ENCODE data around the gene ZNF724.

The ZNF724 gene

DNA sequence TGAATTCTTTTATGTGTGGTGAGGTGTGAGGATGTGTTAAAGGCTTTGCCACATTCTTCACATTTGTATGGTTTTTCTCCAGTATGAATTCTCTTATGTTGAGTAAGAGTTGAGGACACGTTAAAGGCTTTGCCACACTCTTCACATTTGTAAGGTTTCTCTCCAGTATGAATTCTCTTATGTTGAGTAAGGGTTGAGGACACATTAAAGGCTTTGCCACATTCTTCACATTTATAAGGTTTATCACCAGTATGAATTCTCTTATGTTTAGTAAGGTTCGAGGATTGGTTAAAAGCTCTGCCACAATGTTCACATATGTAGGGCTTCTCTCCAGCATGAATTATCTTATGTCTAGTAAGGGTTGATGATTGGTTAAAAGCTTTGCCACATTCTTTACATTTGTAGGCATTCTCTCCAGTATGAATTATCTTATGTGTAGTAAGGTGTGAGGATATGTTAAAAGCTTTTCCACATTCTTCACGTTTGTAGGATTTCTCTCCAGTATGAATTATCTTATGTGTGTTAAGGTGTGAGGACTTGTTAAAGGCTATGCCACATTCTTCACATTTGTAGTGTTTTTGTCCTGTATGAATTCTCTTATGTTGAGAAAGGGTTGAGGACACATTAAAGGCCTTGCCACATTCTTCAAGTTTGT, 27.1 kb downstream of the ZNF724 start:
- no peak for DNase-seq
- intact Hi-C loops (cut with DNase I; ENCODE audit: low total_unique reads), result no loop called here
- H3K9me3 ChIP-seq, result peaks cover 0 to 73% (median 49%) of the 10 kb centered on the region in 3 donors
- no peaks in the 10 kb centered on the region for H3K27me3 ChIP-seq
- no peak overlapping the region for H3K4me3 ChIP-seq
- H3K4me1 ChIP-seq, result no peaks in the 10 kb centered on the region
- H3K36me3 ChIP-seq, result peaks cover 21 to 53% (median 39%) of the 10 kb centered on the region in 3 donors
- TF ChIP-seq, protein P1, sequence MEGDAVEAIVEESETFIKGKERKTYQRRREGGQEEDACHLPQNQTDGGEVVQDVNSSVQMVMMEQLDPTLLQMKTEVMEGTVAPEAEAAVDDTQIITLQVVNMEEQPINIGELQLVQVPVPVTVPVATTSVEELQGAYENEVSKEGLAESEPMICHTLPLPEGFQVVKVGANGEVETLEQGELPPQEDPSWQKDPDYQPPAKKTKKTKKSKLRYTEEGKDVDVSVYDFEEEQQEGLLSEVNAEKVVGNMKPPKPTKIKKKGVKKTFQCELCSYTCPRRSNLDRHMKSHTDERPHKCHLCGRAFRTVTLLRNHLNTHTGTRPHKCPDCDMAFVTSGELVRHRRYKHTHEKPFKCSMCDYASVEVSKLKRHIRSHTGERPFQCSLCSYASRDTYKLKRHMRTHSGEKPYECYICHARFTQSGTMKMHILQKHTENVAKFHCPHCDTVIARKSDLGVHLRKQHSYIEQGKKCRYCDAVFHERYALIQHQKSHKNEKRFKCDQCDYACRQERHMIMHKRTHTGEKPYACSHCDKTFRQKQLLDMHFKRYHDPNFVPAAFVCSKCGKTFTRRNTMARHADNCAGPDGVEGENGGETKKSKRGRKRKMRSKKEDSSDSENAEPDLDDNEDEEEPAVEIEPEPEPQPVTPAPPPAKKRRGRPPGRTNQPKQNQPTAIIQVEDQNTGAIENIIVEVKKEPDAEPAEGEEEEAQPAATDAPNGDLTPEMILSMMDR (IDR thresholded peaks at IDR 0.05), result no peak
- no peak overlapping the region for H3K27ac ChIP-seq

DNA sequence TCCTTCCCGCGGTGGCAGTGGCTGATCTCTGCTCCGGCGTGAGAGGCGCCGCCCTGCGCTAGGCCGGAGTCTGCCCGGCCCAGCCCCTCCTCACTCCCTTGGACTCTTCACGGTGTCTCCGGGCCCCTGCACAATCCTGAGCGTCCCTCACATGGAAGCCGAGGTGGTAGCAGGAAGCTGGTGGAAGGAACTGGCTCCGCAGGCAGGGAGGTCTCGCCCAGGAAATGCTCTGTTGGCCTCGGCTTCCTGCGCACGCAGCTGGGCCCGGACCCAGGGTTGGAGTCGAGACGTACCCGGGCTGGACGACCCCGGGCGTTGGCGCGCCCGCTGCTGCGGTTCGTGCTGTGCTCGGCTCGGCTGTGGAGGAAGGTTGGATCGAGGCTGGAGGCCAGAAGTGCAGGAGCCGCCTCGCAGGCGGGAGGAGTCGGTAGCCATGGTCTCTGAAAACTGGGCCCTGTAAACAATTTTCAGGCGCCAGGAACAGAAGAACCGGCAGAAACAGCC, 46.3 kb downstream of the ZNF724 start:
- Histone ChIP-seq H3K27ac (peak overlapping the region; percentile 2 to 62), H3K27me3 (no peaks in the 10 kb centered on the region), H3K4me3 (peak overlapping the region; percentile 34 to 37), H3K9me3 (no peaks in the 10 kb centered on the region), H3K4me1 (peaks cover 0 to 9% (median 0%) of the 10 kb centered on the region in 4 donors), H3K36me3 (no peaks in the 10 kb centered on the region)
- TF ChIP-seq, protein P1 (IDR thresholded peaks at IDR 0.05), result no peak
- intact Hi-C loops (cut with DNase I; ENCODE audit: low total_unique reads), result no loop called here
- peak in 1 of 2 donors; percentile 20 for DNase-seq

DNA sequence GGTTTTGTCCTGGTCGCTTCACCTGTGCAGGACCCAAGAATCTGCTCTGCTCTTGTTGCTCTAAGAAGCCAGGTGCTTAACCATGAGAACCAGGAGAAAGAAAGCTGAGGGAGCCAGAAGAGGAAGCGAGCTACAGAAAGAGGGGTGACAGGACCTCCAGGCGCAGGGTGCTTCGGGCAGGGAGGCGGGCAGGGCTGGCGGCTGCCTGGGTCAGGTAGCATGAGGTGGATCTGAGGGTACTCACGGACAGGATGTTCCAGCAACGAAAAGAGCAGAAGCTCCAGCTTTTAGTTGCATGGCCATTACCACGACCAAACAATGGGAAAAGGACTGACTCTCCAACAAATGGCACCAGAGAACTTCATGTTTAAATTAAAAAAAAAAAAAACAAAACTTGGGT, 59.9 kb downstream of the ZNF724 start:
- Histone ChIP-seq H3K27me3 (no peaks in the 10 kb centered on the region), H3K27ac (no peak overlapping the region), H3K9me3 (no peaks in the 10 kb centered on the region), H3K4me3 (no peak overlapping the region), H3K36me3 (no peaks in the 10 kb centered on the region), H3K4me1 (no peaks in the 10 kb centered on the region)
- intact Hi-C loops (cut with DNase I; ENCODE audit: low total_unique reads), result no loop called here
- DNase-seq, result no peak
- TF ChIP-seq, protein P1 (IDR thresholded peaks at IDR 0.05), result no peak

DNA sequence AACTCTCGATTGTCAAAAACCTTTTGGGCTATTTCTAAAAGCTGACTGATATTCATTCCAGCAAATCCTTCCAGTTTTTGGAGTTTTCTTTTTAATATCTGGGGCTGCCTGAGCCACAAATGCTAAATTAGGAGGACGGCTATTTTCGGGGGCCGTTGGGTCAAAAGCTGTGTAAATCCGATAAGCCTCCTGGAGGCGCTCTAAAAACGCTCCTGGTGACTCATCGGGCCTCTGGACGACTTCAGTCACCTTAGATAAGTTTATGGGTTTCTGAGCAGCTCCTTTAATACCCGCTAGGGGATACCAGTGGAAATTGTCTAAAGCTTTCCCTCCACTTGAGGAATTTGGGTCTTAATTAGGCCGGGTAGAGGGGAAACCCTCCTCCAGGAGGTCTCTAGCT, 66.9 kb downstream of the ZNF724 start:
- Histone ChIP-seq H3K4me1 (no peaks in the 10 kb centered on the region), H3K4me3 (no peak overlapping the region), H3K27me3 (no peaks in the 10 kb centered on the region), H3K27ac (no peak overlapping the region), H3K9me3 (no peaks in the 10 kb centered on the region), H3K36me3 (no peaks in the 10 kb centered on the region)
- TF ChIP-seq, protein P1 (IDR thresholded peaks at IDR 0.05), result no peak
- intact Hi-C loops (cut with DNase I; ENCODE audit: low total_unique reads), result no loop called here
- DNase-seq, result no peak

Data from tibial artery (tissue), 4 donors.